Tibial nerve (tissue), 4 donors: ENCODE data around the gene SKOR1. TPM values are rescaled to one million over a fixed set of nuclear protein-coding genes. Genes with fewer than 3 reads are reported as not detected.

Experiments used
- DNase-seq, 2 donors: peaks; one replicate each; pipeline ENCODE4 v3.0.0-alpha.2; 2019; ENCODE audit warnings: low spot score in 2 of 2
- H3K27ac ChIP-seq, 4 donors: fragments of 200-600 bp; sonication (generic) in 3 of 4; one replicate each; pipeline ENCODE4 v1.5.1; 2017 to 2019; ENCODE audit warnings: mild to moderate bottlenecking in 1 of 4
- H3K27me3 ChIP-seq, 2 donors: fragments of 200-600 bp; sonication (generic) in 1 of 2; one replicate each; pipeline versions ENCODE4 v1.5.1 to v1.6.0; 2017 to 2019
- H3K36me3 ChIP-seq, 3 donors: fragments of 200-600 bp; sonication (generic); one replicate each; pipeline ENCODE4 v1.5.1; 2018 to 2019
- H3K4me1 ChIP-seq, 4 donors: fragments of 200-600 bp; sonication (generic) in 3 of 4; one replicate each; pipeline ENCODE4 v1.5.1; 2017 to 2019
- H3K4me3 ChIP-seq, 4 donors: fragments of 200-600 bp; sonication (generic) in 3 of 4; one replicate each; pipeline ENCODE4 v1.5.1; 2017 to 2019; ENCODE audit warnings: mild to moderate bottlenecking in 1 of 4, moderate library complexity in 1 of 4
- H3K9me3 ChIP-seq, 4 donors: fragments of 200-600 bp; sonication (generic) in 3 of 4; one replicate each; pipeline ENCODE4 v1.5.1; 2017 to 2019
- CTCF ChIP-seq, 5 experiments: fragments of 200-600 bp in 3 of 5; fragments of 450-650 bp in 2 of 5; sonication (generic) in 3 of 5; IDR thresholded peaks; one replicate each; pipeline ENCODE4 v1.5.1; 2016 to 2019; ENCODE audit warnings: antibody characterized with exemption in 5 of 5, mild to moderate bottlenecking in 3 of 5, moderate library complexity in 2 of 5
- EP300 ChIP-seq, 2 donors: sonication (generic); formaldehyde crosslinking; IDR thresholded peaks; one replicate each; pipeline ENCODE4 v1.6.1; 2017; ENCODE audit warnings: antibody characterized with exemption in 2 of 2, mild to moderate bottlenecking in 1 of 2
- POLR2A ChIP-seq, 2 donors: fragments of 450-650 bp; IDR thresholded peaks; one replicate each; pipeline ENCODE4 v1.6.1; 2017; ENCODE audit warnings: antibody characterized with exemption in 2 of 2, mild to moderate bottlenecking in 2 of 2, moderate library complexity in 2 of 2
- WGBS, 2 donors: methylation state at CpG; one replicate each; pipeline ENCODE4 v1.1.5; 2018; 5-methylcytosine and 5-hydroxymethylcytosine counted together
- total RNA-seq, 4 donors: library from RNA; depleted of rRNA; stranded (reverse); fragments of >200 nt; gene quantifications; one replicate each; pipeline ENCODE4 v1.1.0, GENCODE V29; 2016

Gene SKOR1
- total RNA-seq, 4 donors from 2014 or later: 0.42 to 1.5 (median 0.82) TPM

DNA sequence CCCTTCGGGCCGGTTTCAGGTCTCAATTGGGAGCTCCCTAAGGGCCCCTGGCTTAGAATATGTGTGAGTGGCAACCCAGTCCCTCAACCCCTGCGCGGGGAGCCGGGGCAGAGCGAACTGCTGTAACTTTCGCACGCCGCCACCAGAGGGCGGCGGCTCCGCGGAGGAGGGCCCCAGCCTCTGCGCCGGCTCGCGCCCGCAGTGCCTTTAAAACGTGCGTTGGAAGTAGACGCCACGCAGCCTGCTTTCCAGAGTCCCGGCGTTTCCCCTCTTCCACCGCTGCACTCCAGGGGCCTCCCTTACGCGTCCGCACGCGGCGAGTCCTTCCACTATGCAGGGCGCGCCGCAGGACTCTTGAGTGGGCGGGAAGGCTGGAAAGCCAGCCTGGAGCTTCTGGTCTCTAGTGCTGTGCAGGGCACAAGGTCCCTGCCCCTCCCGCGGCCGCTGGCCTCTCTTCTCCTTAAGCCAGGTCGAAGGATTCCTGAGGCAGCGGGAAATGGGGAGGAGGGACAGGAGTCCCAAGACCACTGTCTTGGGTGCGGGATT is 38.2 kb downstream of the SKOR1 start:
- Histone ChIP-seq H3K4me1 (peaks cover 0 to 16% (median 9%) of the 10 kb centered on the region in 4 donors), H3K27ac (peak overlapping the region; percentile 49 to 79 (median 68)), H3K36me3 (no peaks in the 10 kb centered on the region), H3K4me3 (peak overlapping the region; percentile 20 to 48 (median 37)), H3K9me3 (no peaks in the 10 kb centered on the region), H3K27me3 (no peaks in the 10 kb centered on the region)
- WGBS, 2 donors: 2 to 4% methylated on average over 32 to 39 of the region's 41 CpGs
- TF ChIP-seq CTCF (IDR thresholded peaks at IDR 0.05) (peak; percentile 92 to 98 (median 95)), EP300 (IDR thresholded peaks at IDR 0.05) (peak in 1 of 2 donors; percentile 61), POLR2A (IDR thresholded peaks at IDR 0.05) (peak in 1 of 2 donors; percentile 36)
- peak; percentile 45 to 61 for DNase-seq

- Histone ChIP-seq H3K27ac (no peak overlapping the region), H3K4me3 (no peak overlapping the region), H3K4me1 (peaks cover 0 to 16% (median 9%) of the 10 kb centered on the region in 4 donors), H3K36me3 (no peaks in the 10 kb centered on the region), H3K27me3 (no peaks in the 10 kb centered on the region), H3K9me3 (no peaks in the 10 kb centered on the region)
- TF ChIP-seq CTCF (IDR thresholded peaks at IDR 0.05): no peak
- no peak for TF ChIP-seq POLR2A (IDR thresholded peaks at IDR 0.05)
- TF ChIP-seq EP300 (IDR thresholded peaks at IDR 0.05): no peak
- 34 to 35% methylated on average over 3 of the region's 3 CpGs for WGBS, 2 donors
- DNase-seq: no peak
Observed at GRCh38 chr15:67865331-67865730, 40.0 kb downstream of the SKOR1 start.

- peaks cover 0 to 3% (median 0%) of the 10 kb centered on the region in 4 donors for H3K9me3 ChIP-seq
- peaks cover 0 to 16% (median 9%) of the 10 kb centered on the region in 4 donors for H3K4me1 ChIP-seq
- TF ChIP-seq EP300 (IDR thresholded peaks at IDR 0.05) (no peak), CTCF (IDR thresholded peaks at IDR 0.05) (no peak), POLR2A (IDR thresholded peaks at IDR 0.05) (no peak)
- H3K4me3 ChIP-seq: no peak overlapping the region
- H3K27ac ChIP-seq: no peak overlapping the region
- 68 to 80% methylated on average over 4 of the region's 4 CpGs for WGBS, 2 donors
- no peaks in the 10 kb centered on the region for H3K27me3 ChIP-seq
- H3K36me3 ChIP-seq: no peaks in the 10 kb centered on the region
- no peak for DNase-seq
Observed at GRCh38 chr15:67865766-67866165, 40.5 kb downstream of the SKOR1 start.

DNA sequence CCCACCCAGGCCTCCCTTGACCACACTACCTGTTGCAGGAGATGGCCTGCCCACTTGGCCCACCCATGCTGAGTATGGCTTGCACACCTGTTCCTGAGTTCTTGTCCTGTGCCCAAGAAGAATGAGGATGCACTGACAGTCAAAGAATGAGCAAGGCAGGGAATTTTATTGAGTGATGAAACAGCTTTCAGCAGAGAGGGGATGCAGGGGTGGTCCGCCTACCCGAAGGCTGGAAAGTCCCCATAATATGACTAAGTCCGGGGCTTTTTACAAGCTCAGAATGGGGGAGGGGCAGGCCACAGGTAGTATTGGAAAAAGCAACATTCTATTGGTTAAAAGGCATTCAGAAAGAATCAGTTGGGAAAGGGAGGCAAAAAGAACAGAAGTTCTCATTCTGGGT is 44.4 kb downstream of the SKOR1 start:
- Histone ChIP-seq H3K9me3 (peaks cover 0 to 19% (median 0%) of the 10 kb centered on the region in 4 donors), H3K4me3 (no peak overlapping the region), H3K27ac (no peak overlapping the region), H3K36me3 (no peaks in the 10 kb centered on the region), H3K27me3 (no peaks in the 10 kb centered on the region), H3K4me1 (no peaks in the 10 kb centered on the region)
- no peak for TF ChIP-seq EP300 (IDR thresholded peaks at IDR 0.05)
- no peak for TF ChIP-seq CTCF (IDR thresholded peaks at IDR 0.05)
- TF ChIP-seq POLR2A (IDR thresholded peaks at IDR 0.05): no peak
- DNase-seq: no peak
- WGBS, 2 donors: 92% methylated on average over 3 of the region's 3 CpGs

- no peak for TF ChIP-seq CTCF (IDR thresholded peaks at IDR 0.05)
- TF ChIP-seq EP300 (IDR thresholded peaks at IDR 0.05): no peak
- no peak for TF ChIP-seq POLR2A (IDR thresholded peaks at IDR 0.05)
Observed at GRCh38 chr15:67870868-67871408, 45.6 kb downstream of the SKOR1 start.

More at GRCh38 chr15:67870868-67871408, 45.6 kb downstream of the SKOR1 start:
- H3K36me3 ChIP-seq: no peaks in the 10 kb centered on the region
- H3K9me3 ChIP-seq: peaks cover 0 to 19% (median 0%) of the 10 kb centered on the region in 4 donors
- no peak overlapping the region for H3K27ac ChIP-seq
- DNase-seq: no peak
- H3K27me3 ChIP-seq: no peaks in the 10 kb centered on the region
- no peaks in the 10 kb centered on the region for H3K4me1 ChIP-seq
- no peak overlapping the region for H3K4me3 ChIP-seq
